Omental fat pad (tissue), 4 donors: ENCODE data around the gene IRX2. TPM values are rescaled to one million over a fixed set of nuclear protein-coding genes. Genes with fewer than 3 reads are reported as not detected.

ENCODE experiments used
- ATAC-seq: fragments of 150-250 bp; one replicate; pipeline ENCODE4 v1.9.1; 2016; ENCODE audit warnings: mild to moderate bottlenecking, moderate library complexity; ENCODE audit not compliant: low FRiP score
- DNase-seq: peaks from one replicate; pipeline ENCODE4 v3.0.0-alpha.2; 2019; ENCODE audit warnings: low spot score
- total RNA-seq, 4 donors: library from RNA; depleted of rRNA; stranded (reverse); fragments of >200 nt; gene quantifications; one replicate each; pipeline ENCODE4 v1.1.0, GENCODE V29; 2016
- TF ChIP-seq, protein P1 (sequence below), 3 donors: fragments of 450-650 bp; IDR thresholded peaks; one replicate each; pipeline ENCODE4 v1.5.1; 2016 to 2017; ENCODE audit warnings: antibody characterized with exemption in 3 of 3, mild to moderate bottlenecking in 3 of 3, moderate library complexity in 2 of 3

The IRX2 gene
- total RNA-seq, 4 donors from 2014 or later, result 0.19 to 0.84 (median 0.63) TPM; not detected in 1

DNA sequence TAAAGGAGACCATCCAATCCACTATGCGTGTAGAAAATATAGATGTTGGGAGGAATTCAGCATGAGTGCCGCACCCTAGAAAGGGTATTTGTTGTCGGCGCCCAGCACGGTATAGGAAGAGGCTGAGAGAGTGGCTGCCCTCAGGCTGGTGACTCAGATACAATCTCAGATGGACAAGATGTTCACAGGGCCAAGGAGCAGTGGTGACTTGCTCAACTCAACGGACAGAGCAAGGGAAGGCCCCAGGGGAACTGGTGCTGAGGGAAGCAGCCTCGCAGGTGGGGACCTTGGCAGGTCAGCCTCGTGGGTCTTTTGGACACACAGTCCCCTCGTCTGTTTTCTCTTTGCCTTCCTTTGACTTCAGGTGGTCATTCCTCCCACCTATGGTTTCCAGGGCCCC is 28.0 kb upstream of the IRX2 start:
- no peak for DNase-seq
- ATAC-seq, result no peak
- TF ChIP-seq, protein P1, sequence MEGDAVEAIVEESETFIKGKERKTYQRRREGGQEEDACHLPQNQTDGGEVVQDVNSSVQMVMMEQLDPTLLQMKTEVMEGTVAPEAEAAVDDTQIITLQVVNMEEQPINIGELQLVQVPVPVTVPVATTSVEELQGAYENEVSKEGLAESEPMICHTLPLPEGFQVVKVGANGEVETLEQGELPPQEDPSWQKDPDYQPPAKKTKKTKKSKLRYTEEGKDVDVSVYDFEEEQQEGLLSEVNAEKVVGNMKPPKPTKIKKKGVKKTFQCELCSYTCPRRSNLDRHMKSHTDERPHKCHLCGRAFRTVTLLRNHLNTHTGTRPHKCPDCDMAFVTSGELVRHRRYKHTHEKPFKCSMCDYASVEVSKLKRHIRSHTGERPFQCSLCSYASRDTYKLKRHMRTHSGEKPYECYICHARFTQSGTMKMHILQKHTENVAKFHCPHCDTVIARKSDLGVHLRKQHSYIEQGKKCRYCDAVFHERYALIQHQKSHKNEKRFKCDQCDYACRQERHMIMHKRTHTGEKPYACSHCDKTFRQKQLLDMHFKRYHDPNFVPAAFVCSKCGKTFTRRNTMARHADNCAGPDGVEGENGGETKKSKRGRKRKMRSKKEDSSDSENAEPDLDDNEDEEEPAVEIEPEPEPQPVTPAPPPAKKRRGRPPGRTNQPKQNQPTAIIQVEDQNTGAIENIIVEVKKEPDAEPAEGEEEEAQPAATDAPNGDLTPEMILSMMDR (IDR thresholded peaks at IDR 0.05), result no peak

DNA sequence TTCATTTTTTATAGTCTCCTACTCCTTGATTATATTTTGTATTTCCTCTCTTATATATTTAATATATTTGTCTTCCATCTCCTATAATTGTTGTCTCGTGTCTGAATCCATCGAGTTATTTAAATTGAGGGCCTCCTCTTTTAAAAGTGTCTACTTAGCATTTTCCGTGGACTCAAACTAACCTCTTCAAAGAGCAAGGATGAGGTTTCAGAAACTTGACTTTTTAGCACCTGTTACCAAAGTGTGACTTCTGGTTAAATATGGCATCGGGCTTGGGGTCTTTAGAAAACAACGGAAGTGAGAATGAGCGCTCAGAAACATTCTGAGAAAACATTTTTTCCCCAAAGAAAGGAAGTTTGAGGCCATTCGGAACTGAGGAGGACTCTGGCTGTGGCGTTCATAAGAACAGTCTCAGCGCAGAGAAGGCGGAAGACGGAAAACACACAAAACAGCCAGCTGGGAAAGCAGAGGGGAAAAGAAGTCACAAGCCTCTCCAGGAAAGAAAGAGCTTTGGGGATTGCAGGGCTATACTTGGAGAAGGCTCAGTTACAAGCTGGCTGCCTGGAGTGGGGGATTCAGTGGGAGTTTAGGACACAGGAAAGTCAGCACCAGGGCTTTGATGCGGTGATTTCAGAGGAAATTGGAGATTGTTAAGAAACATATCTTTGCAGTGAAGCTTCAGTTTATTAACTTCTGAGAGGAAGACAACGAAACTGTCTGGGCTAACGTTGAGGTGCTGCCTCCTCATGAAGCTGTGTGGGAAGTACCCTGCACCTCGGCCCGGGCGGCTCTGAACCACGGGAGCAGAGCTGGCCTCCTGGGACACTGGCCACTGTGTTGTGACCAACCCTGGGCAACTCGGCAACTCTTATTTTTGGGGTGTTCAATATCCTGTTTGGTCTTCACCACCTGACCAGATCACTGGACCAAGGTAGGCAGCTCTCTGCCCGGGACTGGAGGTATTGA is 25.1 kb upstream of the IRX2 start:
- DNase-seq (no peak), ATAC-seq (no peak)
- TF ChIP-seq, protein P1 (IDR thresholded peaks at IDR 0.05), result no peak

DNA sequence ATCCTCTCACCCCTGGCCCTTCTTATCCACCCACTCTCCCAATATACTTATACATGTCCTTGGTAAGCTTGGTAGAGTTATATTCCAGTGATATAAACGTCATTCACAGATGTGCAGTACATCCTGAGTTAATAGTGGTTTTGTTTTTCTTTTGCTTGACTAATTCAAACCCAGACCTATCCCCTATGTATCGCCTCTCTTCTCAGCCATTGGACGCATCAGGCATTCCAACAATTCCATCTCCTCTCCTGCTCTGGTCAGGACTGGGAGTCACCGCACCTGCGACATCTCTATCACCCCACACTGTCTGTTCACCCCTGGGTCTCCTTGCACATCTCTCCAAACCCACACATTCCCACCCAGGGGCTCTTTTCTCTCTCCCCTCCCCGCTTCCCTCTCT is 21.9 kb upstream of the IRX2 start:
- no peak for DNase-seq
- TF ChIP-seq, protein P1 (IDR thresholded peaks at IDR 0.05), result no peak
- no peak for ATAC-seq

DNA sequence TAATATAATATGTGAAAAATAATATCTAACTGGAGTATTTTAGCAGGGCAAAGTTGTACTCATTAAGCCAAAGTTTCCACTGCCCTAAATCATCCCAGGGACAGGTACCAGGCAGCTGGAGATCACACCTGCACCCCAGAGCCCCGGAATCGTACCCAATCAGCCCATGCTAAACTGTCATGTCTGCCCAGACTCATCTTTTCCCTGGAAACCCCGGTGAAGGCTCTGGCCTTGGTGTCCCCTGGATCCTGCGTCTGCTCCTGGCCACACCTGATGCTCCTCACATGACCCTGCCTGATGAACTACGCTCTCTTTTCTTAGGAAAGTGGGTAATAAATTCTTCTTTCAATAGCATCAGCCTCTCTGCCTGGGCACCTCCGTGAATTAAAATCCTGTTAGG is 15.6 kb upstream of the IRX2 start:
- TF ChIP-seq, protein P1 (IDR thresholded peaks at IDR 0.05), result no peak
- DNase-seq (no peak), ATAC-seq (no peak)

DNA sequence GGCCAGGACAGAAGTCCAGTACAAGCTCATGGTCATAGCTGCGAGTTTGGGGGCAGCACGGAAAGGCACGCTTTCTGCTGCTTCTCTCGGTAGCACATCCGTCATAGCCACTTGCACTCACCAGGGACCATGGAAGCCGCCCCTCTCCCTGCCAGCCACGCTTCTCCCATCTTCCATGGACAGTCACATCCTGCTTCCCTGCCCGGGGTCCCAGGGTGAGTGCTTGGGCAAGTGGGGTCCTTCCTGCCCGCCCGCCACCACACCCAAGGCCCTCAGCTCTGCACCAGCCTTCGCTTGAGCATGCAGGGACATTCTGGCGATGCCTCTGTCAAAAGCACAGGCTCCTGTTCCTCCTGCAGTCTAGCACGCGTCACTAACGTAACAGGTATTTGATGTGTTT is 13.1 kb upstream of the IRX2 start:
- DNase-seq (no peak), ATAC-seq (no peak)
- TF ChIP-seq, protein P1 (IDR thresholded peaks at IDR 0.05), result no peak

DNA sequence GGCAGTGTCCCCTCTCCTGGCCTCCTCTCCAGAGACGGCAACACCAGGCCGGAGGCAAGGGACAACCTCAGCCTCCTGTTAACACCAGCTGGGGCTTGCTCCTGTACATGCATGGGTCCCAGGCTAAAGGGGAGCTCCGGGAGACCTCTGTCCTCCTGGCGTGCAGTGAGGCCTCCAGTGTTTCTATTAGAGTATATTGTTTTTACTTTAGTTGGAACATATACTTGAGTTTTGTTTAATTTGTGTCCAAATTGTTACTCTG is 12.0 kb upstream of the IRX2 start:
- TF ChIP-seq, protein P1 (IDR thresholded peaks at IDR 0.05), result no peak
- no peak for DNase-seq
- no peak for ATAC-seq
